HG03521 (cell line): ENCODE measurements around the gene KIF11.
"Not testable (repeated sequence)": the region's sequence is repeated elsewhere in the genome, so short reads cannot be mapped to it uniquely, and the experiment has no call there.

Experiments
- ATAC-seq: cut with Tn5 transposase; IDR thresholded peaks from one replicate; pipeline ENCODE4 v1.9.1; 2021; ENCODE audit warnings: mild to moderate bottlenecking, moderate library complexity; ENCODE audit not compliant: unreplicated experiment

Gene KIF11

DNA sequence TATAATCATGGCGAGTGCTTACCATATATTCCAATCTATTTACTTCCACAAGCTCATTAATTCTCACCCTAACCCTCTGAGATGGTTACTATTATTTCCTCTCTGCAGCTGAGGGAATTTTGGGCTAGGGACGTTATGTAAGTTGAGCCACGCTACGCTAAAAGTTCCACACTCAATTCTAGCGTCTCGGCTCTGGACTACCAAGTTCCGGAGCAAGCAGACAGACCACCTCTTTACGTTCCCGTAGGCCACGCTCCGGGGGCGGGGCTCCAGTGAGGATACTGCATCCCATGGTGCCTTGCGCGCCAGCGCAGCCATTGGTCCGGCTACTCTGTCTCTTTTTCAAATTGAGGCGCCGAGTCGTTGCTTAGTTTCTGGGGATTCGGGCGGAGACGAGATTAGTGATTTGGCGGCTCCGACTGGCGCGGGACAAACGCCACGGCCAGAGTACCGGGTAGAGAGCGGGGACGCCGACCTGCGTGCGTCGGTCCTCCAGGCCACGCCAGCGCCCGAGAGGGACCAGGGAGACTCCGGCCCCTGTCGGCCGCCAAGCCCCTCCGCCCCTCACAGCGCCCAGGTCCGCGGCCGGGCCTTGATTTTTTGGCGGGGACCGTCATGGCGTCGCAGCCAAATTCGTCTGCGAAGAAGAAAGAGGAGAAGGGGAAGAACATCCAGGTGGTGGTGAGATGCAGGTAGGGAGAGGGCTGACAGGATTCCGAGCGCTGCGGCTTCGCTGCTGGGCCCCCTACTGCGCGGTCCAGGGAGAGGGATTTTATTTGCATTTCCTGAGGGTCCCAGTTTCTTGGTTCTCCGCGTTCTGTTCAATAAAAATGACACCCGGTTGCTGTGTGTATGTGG, at the start of gene KIF11:
Gene KIF11, plus strand, starts transcription at position 370 of the 858 bp plus-strand sequence. Its CDS starts 246 bp downstream, at position 616.
- ATAC-seq, result peak; percentile 80

GRCh38 chr10:92544296-92544695, 48.6 kb upstream of the KIF11 start:
- ATAC-seq, result no peak

DNA sequence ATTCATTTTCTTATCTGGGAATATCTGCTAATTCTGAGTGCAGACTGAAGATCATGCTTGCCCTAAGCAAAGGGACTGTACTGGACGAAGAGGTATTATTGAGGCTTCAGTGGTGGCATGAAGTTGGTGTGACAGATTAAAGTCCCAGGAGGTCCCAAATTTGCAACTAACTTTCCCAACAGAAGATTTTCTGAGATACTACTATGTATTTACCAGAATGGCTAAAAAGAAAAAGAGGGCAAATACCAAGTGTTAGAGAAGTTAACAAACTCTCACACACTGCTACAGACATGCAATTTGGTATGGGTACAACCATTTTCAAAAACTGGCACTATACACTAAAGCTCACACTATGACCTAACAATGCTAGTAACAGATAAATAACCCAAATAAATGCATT, 47.4 kb upstream of the KIF11 start:
- no peak for ATAC-seq

GRCh38 chr10:92547676-92548075, 45.3 kb upstream of the KIF11 start:
- no peak for ATAC-seq

DNA sequence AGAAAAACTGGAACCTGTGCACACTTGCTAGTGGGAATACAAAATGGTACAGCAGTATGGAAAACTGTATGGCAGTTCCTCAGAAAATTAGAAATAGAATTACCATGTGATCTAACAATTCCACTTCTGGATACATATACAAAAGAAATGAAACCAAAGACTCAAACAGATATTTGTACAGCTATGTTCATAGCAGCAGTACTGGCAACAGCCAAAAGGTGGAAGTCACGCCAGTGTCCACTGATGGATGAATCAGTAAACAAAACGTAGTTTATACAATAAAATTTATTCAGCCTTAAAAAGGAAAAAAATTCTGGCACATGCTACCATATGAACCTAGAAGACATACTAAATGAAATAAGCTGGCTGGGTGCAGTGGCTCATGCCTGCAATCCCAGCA, 42.0 kb upstream of the KIF11 start:
- ATAC-seq, result no peak

- no peak for ATAC-seq
These were observed 40.6 kb upstream of the KIF11 start for GRCh38 chr10:92552310-92552709.

GRCh38 chr10:92553959-92554358, 39.0 kb upstream of the KIF11 start:
- ATAC-seq, result no peak

- ATAC-seq, result no peak
These were observed 33.9 kb upstream of the KIF11 start for GRCh38 chr10:92559046-92559445.

GRCh38 chr10:92562424-92562823, 30.5 kb upstream of the KIF11 start:
- no peak for ATAC-seq

- ATAC-seq, result no peak
These were observed 24.9 kb upstream of the KIF11 start for GRCh38 chr10:92567952-92568600.

- ATAC-seq, result no peak
These were observed 23.9 kb upstream of the KIF11 start for GRCh38 chr10:92569071-92569470.

GRCh38 chr10:92569663-92570062, 23.3 kb upstream of the KIF11 start:
- ATAC-seq, result not testable (repeated sequence)

GRCh38 chr10:92571649-92572048, 21.3 kb upstream of the KIF11 start:
- ATAC-seq, result no peak

DNA sequence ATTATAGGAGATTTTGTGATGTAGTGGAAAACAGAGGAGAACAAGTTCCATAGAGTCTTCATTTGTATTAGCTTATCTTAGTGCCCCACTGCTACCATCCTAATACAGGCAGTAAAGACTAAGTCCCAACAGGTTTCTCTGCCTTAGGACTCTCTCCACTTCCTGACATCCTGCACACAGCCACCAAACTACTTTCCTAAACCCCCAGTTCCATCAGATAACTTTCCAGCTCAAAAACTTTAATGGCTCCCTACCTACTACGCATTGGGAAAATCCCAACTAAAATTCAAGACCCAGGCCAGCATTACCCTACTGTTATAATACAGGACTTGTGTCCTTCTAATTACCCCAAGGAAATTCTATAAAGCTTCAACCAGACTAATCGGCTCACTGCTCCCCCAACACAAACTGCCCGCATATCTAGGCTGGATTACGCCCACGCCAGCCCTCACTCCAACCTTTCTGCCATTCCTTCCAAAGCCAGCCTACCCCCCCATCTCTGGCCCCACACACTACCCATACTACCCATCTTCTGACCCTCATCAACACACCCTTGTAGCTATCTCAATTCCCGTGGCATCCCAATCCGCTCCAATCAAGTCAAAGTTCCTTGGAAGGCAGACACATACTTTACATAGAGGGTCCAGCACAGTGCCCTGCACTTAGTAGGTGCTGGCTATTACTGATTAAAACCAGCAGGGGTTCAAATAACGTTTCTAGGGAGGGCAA, 20.4 kb upstream of the KIF11 start:
- ATAC-seq, result no peak

DNA sequence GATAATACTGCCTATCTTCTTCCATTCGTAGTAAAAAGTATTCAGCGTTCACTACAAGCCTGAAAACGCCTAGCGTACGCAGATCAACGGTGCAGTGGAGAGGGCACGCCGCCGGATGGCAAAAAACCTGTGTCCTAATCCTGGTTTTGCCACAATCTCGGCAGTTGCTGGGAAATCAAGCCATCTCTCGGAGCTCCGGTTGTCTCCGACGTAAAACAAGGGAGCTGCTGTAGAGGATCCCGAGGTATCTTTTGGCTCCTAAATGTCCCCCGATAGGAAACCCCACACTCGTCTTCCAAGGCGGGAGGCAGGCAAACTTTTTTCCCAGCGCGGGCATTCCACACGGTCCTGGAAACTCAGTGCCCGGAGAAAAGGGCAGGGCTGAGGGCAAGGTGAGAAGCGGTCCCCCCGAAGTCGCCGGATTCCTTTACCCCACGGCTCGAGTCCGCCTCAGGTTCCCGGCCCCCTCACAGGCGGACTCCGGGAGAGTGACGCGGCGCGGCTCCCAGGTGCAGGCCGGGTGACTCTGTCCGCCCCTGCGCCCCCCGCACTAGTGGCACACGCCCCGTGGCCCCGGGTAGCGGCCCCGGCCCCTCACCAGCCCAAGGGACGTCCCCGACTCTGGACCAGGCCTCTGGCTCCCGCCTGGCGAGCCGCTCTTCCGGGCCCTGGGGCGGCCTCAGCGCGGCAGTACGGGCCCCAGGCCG, 19.7 kb upstream of the KIF11 start:
- ATAC-seq, result no peak

DNA sequence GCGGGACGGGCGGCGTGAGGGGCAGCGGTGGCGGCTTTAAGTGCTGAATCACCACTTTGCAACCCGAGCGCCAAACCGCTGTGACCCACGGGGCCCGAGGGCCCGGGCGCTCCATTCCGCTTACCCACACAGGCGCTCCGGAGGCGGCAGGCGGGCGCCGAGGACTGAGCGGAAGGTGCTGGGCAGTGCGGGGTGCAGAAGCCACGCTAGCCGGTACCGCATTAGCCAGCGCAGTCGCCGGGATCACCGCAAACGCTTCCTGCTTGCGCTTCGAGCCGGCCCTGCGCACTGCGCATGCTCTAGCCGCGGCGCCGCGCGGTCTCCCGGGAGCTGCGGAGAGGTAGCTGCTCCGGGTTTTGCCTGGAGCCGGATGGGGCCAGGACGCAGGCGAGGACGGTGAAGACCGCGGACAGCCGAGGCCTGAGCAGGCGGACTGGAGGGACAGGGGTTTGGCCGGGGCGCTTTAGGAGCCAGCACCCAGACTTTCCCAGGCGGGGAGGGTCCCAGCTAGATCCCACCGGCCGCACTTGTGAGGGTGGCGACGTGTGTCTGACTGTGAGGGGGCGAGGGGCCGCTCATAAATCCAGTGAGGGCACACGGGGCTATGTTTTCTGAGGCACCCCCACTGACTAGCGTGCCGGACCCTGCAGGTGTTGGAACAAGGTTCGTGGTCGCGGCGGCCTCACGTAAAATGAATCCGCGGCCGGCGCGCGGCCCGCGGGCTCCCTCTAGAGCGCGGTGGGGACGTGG, 19.0 kb upstream of the KIF11 start, which contains the start of gene IDE:
Gene IDE, minus strand, starts transcription at position 296 of the 750 bp plus-strand sequence. Its CDS starts 74 bp downstream, at position 222.
- ATAC-seq, result peak; percentile 74

DNA sequence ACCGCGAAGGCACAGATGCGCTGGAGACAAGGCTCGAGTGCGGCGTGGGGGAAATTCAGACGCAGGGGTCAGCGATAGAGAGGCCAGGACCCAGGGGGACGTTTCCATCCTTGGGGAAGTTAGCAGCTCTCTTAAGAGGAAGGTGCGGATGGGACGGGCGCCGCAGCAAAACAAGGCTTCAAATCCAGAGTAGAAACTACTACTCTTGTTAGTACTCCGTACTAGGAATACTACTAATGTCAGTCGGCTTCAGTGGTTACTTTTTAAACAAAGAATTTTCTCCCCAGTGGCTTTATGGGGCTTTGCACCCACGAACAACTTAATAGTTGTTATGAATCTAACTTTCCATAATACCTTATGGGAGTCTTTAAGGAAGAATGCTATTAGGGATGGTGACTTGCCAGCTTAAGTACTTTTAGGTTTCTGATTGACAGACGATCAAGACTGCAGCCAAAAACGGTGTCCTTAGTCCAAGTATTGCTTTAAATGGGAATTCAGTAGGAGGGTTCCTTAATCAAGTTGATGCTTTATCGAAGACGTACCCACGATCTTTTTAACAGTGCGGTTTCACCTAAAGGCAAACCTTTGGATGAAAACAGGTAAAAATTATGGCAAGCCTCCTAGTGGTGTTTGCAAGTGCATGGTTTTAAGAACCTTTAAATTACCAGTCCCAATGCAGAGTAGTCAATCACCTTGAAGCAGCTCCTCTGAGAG, 18.2 kb upstream of the KIF11 start:
- no peak for ATAC-seq

GRCh38 chr10:92575961-92576360, 17.0 kb upstream of the KIF11 start:
- ATAC-seq, result no peak

DNA sequence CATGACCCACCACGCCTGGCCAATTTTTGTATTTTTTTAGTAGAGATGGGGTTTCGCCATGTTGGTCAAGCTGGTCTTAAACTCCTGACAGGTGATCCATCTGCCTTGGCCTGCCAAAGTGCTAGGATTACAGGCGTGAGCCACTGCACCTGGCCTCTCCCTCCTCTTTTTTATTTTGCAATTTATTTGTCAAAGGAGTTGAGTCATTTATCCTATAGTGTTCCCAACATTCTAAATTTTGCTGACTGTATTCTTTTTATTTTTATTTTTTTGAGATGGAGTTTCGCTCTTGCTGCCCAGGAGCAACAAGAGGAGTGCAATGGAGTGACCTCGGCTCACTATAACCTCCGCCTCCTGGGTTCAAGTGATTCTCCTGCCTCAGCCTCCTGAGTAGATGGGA, 10.6 kb upstream of the KIF11 start:
- not testable (repeated sequence) for ATAC-seq
